NCI-H146 treated with DMSO at 0.1 percent for 48 hours (cell line): ENCODE data around the gene NEO1.
A peak's percentile ranks its signal among the peaks of the same experiment; 100 is the strongest.

Source experiments
- DNase-seq: peaks from one replicate; lab custom pipeline; 2025; ENCODE audit not compliant: unreplicated experiment; lab: John Stamatoyannopoulos, UW

The NEO1 gene

GRCh38 chr15:73249499-73249898 is 197.2 kb downstream of the NEO1 start:
- no peak for DNase-seq

- DNase-seq = no peak
These were observed 202.3 kb downstream of the NEO1 start for GRCh38 chr15:73254598-73254997.

DNA sequence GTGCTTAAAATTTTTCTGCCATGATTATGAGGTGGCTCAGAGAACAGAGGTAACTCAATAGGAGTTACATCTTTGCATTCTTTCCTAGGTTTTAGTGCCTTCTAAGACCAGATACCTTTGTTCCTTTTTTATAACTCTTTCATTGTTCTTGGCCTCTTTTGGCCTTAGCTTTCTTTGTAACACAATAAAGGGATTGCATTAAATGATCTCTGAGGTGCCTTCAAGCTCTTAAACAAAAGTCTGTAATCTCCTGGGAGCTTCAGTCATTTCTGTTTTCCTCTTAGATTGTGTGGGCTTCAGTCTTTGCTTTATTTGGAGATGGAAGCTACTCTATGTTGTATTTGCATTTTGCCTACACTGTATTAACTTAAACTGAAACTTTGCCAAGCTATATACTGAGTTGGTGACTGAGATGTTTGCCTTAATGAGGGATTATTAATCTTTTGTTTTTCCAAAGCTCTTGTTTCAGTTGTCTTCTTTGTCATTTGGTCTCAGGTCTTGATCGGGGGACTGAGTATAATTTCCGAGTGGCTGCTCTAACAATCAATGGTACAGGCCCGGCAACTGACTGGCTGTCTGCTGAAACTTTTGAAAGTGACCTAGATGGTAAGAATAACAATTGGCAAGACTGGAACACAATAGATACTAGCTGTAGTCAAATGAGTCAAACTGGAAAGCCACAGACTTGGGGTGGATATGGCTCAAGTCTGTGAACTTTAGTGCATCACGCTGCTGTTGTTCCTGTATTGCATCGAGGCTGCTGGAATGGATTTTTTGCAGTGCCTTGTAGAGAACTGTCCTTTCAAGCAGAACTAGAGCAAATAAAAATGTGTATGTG is 206.2 kb downstream of the NEO1 start:
- no peak for DNase-seq

GRCh38 chr15:73264881-73265280 is 212.6 kb downstream of the NEO1 start:
- DNase-seq = peak; percentile 14

GRCh38 chr15:73265536-73266153 is 213.4 kb downstream of the NEO1 start:
- peak; percentile 8 for DNase-seq

- no peak for DNase-seq
These were observed 216.2 kb downstream of the NEO1 start for GRCh38 chr15:73268457-73268856.

- no peak for DNase-seq
These were observed 218.3 kb downstream of the NEO1 start for GRCh38 chr15:73270366-73271097.

DNA sequence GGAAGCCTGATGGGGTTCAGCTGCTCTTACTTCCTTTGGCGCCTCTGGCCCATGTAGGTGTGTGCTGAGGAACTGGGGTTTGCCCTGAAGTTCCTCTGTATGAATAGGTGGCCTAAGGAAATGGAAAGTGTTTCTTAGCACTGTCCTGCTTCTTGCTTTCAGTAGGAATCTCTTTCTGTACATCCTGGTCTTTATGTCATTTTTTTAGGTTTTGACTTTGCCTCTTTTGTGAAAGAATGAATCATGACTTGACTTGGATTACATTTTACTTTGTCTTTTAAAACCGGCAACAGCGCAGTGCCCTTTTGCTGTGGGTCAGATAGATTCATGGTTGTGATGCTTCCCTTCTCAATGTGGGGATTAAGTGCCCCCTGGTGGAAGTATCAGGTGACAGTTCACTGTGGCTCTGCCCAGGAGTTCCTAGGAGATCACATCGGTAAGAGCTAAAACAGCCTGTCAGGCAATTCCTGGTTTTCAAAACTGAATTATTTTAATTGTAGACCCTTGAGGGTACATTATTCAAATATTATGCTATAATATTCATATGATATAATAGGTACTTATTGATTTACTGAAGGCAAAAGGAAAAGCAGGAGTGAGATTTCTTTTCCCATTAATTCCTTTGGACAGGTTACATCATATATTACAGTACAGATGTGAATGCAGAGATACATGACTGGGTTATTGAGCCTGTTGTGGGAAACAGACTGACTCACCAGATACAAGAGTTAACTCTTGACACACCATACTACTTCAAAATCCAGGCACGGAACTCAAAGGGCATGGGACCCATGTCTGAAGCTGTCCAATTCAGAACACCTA is 221.1 kb downstream of the NEO1 start:
- peak; percentile 16 for DNase-seq

- no peak for DNase-seq
These were observed 223.6 kb downstream of the NEO1 start for GRCh38 chr15:73275862-73276261.

GRCh38 chr15:73282567-73283365 is 230.5 kb downstream of the NEO1 start:
- no peak for DNase-seq

GRCh38 chr15:73283366-73283962 is 231.2 kb downstream of the NEO1 start:
- DNase-seq = peak; percentile 1

DNA sequence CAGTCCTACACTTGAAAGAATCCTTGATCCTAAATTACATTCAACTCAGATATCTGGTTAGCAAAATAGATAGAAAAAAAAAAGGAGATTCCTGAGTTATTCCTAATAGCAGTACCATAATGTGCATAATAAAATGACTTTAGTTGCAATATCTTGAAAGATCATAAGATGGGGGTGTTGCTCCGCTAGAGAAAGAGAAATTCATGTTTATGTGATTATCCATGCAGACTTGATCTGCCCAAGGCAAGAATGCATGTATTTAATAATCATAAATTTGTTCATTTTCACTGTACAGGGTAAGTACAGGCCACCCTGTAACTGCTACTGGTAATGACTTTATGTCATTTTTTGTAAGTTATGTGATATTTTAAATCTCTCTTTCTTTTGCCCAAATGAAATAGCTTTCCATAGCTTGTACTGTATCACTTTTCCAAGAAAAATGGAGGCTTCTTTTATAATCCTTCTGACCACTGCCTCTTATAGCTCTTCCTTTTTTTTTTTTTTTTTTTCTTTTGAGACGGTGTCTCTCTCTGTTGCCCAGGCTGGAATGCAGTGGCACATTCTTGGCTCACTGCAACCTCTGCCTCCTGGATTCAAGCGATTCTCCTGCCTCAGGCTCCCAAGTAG is 231.9 kb downstream of the NEO1 start:
- DNase-seq = peak; percentile 0

DNA sequence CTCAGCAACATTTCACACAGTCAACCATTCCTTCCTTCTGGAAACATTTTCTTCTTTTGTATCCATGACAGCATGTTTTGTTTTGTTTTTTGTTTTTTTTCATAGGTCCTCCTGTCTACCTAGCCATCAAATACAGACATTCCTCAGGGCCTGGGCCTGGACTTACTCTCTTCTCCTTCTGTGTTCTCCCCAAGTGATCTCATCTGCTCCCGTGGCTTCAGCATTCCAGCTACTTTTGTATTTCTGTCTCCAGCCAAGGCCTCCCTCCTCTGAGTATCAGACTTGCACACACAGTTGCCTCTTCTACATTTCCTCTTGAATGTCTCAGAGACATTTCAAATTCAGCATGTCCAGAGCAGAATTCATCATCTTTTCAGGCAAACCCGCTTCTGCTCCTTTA is 234.0 kb downstream of the NEO1 start:
- DNase-seq = no peak

GRCh38 chr15:73287019-73287418 is 234.8 kb downstream of the NEO1 start:
- no peak for DNase-seq

GRCh38 chr15:73291441-73291840 is 239.2 kb downstream of the NEO1 start:
- DNase-seq = no peak

DNA sequence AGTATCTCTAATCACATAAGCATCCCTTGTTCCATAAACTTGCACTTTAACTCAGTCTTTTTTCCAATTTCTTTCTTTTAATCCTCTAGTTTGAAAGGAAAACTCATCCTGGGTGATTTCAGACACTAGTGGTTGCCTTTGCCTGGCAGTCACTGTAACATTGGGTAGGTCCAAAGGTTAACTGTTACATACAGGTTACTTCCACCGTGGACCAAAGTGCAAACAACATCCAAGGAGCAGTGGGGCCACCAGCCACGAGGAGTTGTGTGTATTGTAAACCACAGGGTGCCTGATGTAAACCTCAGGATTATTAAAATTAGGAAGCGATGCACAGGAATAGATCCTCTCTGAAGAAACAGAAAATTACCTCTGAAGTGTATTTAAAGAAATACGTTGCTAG is 241.5 kb downstream of the NEO1 start:
- no peak for DNase-seq

DNA sequence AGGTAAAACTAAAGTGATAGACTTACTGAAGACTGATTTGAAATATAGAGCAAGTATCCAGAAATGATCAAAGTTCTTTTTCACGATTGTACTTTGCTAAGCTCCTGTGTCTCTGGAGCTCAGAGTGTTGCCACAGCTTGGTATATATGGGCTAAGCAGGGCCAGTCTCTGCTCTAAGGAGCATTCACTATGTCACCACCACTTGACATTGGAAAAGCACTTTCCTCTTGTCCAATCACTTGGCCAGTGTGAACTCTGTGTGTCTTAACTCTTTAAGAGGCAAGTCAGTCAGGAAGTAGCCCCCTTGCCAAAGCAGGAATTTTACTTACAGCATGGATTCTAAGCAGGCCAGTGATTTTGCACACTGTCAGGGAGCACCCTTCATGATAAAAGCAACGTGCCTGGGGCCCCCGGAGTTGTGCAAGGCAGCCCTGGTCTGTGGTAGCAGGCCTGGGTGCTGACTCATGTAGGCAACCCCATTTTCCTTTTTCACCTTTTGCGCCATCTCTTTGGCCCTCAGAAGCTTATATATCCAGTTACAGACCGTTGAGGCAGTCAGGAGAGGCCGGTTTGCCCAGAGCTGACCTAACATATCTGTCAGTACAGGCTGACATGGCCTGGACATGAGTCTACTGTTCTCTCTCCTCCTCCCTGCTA is 243.5 kb downstream of the NEO1 start:
- DNase-seq = no peak

DNA sequence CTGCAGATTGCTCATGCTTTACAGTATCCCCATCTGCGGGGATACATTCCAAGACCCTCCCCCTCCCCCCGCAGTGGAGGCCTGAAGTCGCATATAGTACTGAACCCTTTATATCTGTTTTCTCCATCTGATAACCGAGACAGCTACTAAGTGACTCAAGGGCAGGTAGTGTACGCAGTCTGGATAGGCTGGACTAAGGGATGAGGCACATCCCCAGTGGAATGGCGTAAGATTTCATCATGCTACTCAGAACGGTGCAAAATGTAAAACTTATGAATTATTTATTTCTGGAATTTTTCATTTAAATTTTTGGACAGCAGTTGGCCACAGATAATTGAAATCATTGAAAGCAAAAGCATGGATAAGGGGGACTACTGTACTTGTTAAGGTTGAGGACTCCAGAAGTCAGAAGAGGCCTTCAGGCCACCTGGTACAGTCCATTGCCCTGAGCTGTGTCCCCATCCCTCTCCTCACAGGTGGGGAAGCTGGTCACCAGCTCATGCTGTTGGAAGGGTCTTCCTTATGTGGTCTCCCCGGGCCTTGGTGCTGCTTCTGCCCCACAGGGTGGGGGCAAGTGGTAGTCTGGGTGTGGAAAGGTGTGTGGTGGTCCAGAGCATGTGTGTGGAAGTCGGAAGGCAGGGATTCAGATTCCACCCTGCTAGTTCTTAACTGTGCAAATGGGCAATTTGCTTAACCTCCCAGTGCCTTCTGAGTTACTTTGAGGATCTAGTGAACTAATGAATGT is 244.5 kb downstream of the NEO1 start:
- DNase-seq = no peak
